HG02938 (cell line): ENCODE data around the gene AGAP2.
"Not testable (repeated sequence)": the region's sequence is repeated elsewhere in the genome, so short reads cannot be mapped to it uniquely, and the experiment has no call there.

Experiments used
- ATAC-seq: cut with Tn5 transposase; IDR thresholded peaks from one replicate; pipeline ENCODE4 v1.9.1; 2021; ENCODE audit warnings: mild to moderate bottlenecking, moderate library complexity; ENCODE audit not compliant: unreplicated experiment

AGAP2 gene

GRCh38 chr12:57724003-57724935, 14.3 kb downstream of the AGAP2 start:
- no peak for ATAC-seq

GRCh38 chr12:57723630-57723962, 14.9 kb downstream of the AGAP2 start:
- ATAC-seq: no peak

GRCh38 chr12:57722716-57723629, 15.6 kb downstream of the AGAP2 start:
- no peak for ATAC-seq

DNA sequence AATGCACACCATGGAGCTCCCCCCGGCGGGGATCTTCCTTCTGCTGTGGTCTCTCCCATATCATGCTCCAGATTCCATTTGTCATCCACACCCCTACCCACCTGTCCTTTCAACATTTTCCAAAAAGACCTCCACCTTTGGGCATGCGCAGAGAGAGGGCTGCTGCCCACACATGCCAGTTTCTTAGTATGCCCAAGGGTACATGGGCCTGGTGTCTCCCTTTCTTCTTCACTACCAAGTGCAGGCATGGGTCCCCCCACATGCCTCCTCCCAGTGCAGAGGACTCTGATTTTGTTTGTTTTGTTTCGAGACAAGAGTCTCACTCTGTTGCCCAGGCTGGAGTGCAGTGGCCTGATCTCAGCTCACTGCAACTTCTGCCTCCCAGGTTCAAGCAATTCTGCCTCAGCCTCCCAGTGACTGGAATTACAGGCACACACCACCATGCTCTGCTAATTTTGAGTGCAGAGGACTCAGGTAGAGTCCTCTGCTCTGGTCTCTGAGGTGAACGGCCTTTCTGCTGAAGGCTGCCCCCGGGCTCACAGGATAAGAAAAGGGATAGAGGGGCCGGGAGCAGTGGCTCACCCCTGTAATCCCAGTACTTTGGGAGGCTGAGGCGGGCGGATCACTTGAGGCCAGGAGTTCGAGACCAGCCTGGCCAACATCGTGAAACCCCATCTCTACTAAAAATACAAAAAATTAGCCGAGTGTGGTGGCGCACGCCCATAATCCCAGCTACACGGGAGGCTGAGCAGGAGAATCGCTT, 16.5 kb downstream of the AGAP2 start:
- not testable (repeated sequence) for ATAC-seq

DNA sequence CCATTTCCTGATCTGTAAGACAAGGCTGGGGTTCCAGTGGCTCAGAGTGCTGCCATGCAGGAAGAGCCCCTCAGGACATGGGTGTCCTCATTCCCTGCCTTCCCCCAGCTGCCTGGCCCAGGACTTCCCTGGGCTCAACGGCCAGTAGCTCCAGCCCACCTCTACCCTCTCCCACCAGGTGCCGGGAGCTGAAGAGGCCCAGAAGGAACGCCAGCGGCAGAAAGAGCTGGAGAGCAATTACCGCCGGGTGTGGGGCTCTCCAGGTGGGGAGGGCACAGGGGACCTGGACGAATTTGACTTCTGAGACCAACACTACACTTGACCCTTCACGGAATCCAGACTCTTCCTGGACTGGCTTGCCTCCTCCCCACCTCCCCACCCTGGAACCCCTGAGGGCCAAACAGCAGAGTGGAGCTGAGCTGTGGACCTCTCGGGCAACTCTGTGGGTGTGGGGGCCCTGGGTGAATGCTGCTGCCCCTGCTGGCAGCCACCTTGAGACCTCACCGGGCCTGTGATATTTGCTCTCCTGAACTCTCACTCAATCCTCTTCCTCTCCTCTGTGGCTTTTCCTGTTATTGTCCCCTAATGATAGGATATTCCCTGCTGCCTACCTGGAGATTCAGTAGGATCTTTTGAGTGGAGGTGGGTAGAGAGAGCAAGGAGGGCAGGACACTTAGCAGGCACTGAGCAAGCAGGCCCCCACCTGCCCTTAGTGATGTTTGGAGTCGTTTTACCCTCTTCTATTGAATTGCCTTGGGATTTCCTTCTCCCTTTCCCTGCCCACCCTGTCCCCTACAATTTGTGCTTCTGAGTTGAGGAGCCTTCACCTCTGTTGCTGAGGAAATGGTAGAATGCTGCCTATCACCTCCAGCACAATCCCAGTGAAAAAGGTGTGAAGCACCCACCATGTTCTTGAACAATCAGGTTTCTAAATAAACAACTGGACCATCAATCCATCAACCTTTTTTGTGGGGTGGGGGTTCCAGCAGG, 17.6 kb downstream of the AGAP2 start:
- ATAC-seq: no peak

DNA sequence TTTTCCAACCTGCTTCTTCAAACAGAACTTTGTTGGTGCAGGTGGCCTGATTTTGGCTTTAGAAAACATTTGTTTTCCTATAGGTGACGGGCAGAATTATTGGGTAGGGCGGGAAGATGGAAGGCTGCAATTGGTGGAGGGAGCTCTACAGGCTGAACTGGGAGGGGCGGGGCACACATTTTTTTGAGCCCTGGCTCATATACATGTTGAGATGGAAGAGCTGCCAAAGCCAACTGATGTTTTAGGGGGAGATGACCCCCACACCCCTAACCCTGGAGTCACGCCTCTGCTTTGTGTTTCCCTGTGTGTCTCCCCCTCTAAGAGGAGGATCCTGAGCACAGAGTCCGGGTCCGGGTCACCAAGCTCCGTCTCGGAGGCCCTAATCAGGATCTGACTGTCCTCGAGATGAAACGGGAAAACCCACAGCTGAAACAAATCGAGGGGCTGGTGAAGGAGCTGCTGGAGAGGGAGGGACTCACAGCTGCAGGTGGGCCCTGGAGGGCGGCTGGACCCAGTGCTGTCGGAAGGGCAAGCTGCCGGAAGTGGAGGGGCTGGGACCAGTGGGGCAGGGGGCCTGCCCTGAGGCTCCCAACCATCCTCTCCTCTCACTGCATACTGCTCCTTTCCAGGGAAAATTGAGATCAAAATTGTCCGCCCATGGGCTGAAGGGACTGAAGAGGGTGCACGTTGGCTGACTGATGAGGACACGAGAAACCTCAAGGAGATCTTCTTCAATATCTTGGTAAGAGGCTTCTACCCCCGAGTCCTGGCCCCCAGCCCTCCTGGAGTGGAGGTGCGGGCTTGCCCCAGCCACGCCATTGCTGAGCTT, 18.6 kb downstream of the AGAP2 start:
- no peak for ATAC-seq

DNA sequence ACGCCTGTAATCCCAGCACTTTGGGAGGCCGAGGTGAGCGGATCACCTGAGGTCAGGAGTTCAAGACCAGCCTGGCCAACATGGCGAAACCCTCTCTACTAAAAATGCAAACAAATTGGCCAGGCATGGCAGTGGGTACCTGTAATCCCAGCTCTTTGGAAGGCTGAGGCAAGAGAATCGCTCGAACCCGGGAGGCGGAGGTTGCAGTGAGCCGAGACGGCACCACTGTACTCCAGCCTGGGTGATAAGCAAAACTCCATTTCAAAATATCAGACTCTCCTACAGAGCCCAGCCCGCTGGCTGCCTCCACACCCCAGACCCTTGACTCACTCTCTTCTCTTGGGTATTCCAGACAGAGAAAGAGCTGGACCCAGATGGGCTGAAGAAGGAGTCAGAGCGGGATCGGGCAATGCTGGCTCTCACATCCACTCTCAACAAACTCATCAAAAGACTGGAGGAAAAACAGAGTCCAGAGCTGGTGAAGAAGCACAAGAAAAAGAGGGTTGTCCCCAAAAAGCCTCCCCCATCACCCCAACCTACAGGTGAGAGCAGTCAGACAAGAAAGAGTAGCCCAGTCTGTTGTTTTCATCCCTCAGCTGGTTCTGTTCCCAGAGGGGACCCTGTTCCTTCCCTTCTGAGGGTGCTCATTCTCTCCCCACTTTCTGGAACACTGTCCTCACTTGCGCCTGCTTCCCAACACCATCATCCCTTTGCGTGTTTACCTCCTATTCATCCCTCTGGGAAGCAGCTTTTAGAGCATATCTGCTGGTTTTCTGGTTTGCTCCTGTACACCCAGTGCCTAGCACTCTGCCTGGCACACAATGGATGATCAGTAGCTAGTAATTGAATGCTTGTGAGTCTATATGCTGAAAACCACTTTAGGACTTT, 19.7 kb downstream of the AGAP2 start:
- no peak for ATAC-seq

GRCh38 chr12:57717846-57718640, 20.5 kb downstream of the AGAP2 start:
- ATAC-seq: no peak

DNA sequence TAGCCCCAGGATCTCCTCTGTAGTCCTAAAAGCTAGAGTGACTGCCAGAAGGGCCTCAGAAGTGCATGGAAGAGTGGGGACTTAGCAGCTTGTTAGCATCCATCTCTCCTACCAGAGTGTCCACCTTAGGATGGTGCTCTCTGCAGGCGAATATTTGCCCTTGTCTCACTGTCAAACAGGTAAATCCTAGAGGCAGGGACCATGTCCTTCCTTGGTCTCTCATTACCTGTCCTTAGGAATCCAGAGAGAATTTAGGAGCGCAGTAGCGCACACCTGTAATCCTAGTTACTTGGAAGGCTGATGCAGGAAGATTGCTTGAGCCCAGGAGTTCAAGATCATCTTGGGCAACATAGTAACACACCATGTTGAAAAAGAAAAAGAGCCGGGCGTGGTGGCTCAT, 21.4 kb downstream of the AGAP2 start:
- no peak for ATAC-seq

- ATAC-seq: no peak
Observed at GRCh38 chr12:57716305-57716704, 22.2 kb downstream of the AGAP2 start.

DNA sequence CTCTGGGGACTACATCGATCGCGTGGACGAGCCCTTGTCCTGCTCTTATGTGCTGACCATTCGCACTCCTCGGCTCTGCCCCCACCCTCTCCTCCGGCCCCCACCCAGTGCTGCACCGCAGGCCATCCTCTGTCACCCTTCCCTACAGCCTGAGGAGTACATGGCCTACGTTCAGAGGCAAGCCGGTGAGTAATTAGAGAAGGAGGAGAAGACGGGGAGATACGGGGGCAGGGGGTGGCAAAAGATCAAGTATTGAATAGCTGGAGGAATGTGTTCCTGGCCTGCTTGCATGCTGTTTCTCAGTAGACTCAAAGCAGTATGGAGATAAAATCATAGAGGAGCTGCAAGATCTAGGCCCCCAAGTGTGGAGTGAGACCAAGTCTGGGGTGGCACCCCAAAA, 22.8 kb downstream of the AGAP2 start:
- no peak for ATAC-seq

DNA sequence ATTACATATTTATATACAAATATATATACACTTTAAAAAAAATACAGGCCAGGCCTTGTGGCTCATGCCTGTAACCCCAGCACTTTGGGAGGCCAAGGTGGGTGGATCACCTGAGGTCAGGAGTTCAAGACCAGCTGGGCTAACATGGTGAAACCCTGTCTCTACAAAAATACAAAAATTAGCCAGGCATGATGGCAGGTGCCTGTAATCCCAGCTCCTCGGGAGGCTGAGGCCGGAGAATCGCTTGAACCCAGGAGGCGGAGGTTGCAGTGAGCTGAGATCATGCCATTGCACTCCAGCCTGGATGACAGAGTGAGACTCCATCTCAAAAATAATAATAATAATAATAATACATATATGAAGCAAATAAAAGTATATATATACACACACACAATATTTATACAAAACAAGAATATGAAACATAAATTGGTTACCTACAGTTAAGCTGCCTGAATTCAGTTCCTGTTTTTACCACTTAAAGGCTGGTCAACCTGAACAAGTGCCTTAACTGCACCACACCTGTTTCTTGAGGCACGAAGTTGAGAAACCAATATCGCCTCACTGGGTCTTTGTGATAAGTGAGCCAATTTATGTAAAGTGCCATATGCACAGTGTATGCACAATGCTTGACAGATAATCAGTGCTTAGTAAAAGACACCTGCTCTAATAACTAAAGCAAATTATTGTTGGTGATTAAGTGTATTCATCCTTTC, 23.4 kb downstream of the AGAP2 start:
- ATAC-seq: not testable (repeated sequence)

GRCh38 chr12:57713209-57713608, 25.3 kb downstream of the AGAP2 start:
- no peak for ATAC-seq

- ATAC-seq: no peak
Observed at GRCh38 chr12:57712701-57713100, 25.8 kb downstream of the AGAP2 start.

- no peak for ATAC-seq
Observed at GRCh38 chr12:57708296-57708695, 30.2 kb downstream of the AGAP2 start.

DNA sequence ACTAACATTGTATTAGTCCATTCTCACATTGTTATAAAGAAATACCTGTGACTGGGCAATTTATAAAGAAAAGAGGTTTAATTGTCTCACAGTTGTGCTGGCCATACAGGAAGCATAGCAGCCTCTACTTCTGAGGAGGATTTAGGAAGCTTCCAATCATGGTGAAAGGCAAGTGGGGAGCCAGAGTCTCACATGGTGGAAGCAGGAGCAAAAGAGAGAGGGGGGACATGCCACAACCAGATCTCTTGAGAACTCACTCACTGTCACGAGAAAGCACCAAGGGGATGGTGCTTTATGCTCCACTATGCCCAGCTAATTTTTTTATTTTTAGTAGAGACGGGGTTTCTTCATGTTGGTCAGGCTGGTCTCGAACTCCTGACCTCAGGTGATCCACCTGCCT, 31.3 kb downstream of the AGAP2 start:
- ATAC-seq: no peak

GRCh38 chr12:57700317-57700716, 38.2 kb downstream of the AGAP2 start:
- no peak for ATAC-seq
